SU-DHL-6 (cell line): Measurements from ENCODE around the gene HIBCH.

Source experiments
- H2AFZ ChIP-seq: fragments of 200-600 bp; sonication (generic); 2 replicates; pipeline ENCODE4 v1.6.1; 2014; ENCODE audit warnings: low read depth, mild to moderate bottlenecking, moderate library complexity, mixed read lengths, antibody characterized with exemption, low read length; ENCODE audit not compliant: severe bottlenecking
- H3F3A ChIP-seq: fragments of 200-600 bp; shearing (Covaris generic); 2 replicates; pipeline ENCODE4 v1.6.0; 2016; ENCODE audit warnings: antibody characterized with exemption, mild to moderate bottlenecking; ENCODE audit not compliant: insufficient read depth
- H3K27ac ChIP-seq: fragments of 200-600 bp; sonication (generic); 2 replicates; pipeline ENCODE4 v1.5.1; 2016; ENCODE audit warnings: low read depth, mild to moderate bottlenecking, low read length, moderate library complexity, mixed read lengths
- H3K27me3 ChIP-seq: fragments of 200-600 bp; sonication (generic), shearing (Covaris generic); 2 replicates; pipeline ENCODE4 v1.6.0; 2014; ENCODE audit warnings: mild to moderate bottlenecking, low read length
- H3K36me3 ChIP-seq: fragments of 200-600 bp; sonication (generic); 2 replicates; pipeline ENCODE4 v1.6.1; 2014; ENCODE audit warnings: mild to moderate bottlenecking, low read length, mixed read lengths
- H3K4me2 ChIP-seq: fragments of 300-600, 200-600 bp; shearing (Covaris generic), sonication (generic); 2 replicates; pipeline ENCODE4 v1.6.0; 2014; ENCODE audit warnings: low read length, low read depth, mild to moderate bottlenecking; ENCODE audit not compliant: poor library complexity, severe bottlenecking
- H3K4me3 ChIP-seq: fragments of 200-600 bp; sonication (generic); 2 replicates; pipeline ENCODE4 v1.5.1; 2014; ENCODE audit warnings: antibody characterized with exemption, low read length, mild to moderate bottlenecking, mixed read lengths; ENCODE audit not compliant: insufficient read depth, poor library complexity, severe bottlenecking
- H3K79me2 ChIP-seq: fragments of 200-600 bp; sonication (generic); 2 replicates; pipeline ENCODE4 v1.6.1; 2014; ENCODE audit warnings: mild to moderate bottlenecking, low read length, moderate library complexity; ENCODE audit not compliant: insufficient read depth
- H3K9ac ChIP-seq: fragments of 200-600 bp; sonication (generic); 2 replicates; pipeline ENCODE4 v1.7.0; 2014; ENCODE audit warnings: mild to moderate bottlenecking, low read length
- H3K9me2 ChIP-seq: fragments of 200-600 bp; sonication (generic); replicated peaks from 2 replicates; pipeline ENCODE4 v1.6.1; 2014; ENCODE audit warnings: low read length; ENCODE audit not compliant: insufficient read depth
- H3K9me3 ChIP-seq: fragments of 200-600 bp; sonication (generic); 2 replicates; pipeline ENCODE4 v1.6.1; 2014; ENCODE audit warnings: low read length, mixed read lengths; ENCODE audit not compliant: insufficient read depth
- H4K20me1 ChIP-seq: fragments of 200-600 bp; sonication (generic); 2 replicates; pipeline ENCODE4 v1.6.1; 2014; ENCODE audit warnings: low read depth, mild to moderate bottlenecking, antibody characterized with exemption, low read length, moderate library complexity, mixed read lengths
- EZH2phosphoT487 ChIP-seq: fragments of 200-600 bp; sonication (generic), shearing (Covaris generic); conservative IDR thresholded peaks from 2 replicates; pipeline ENCODE4 v1.6.1; 2018; ENCODE audit warnings: mild to moderate bottlenecking, antibody characterized with exemption, low read length, moderate library complexity, mixed read lengths
- TF ChIP-seq, protein P1 (sequence below): fragments of 200-600 bp; sonication (generic); IDR thresholded peaks from one replicate; pipeline ENCODE4 v1.5.1; 2017; ENCODE audit warnings: antibody characterized with exemption, mild to moderate bottlenecking, low read length, moderate library complexity; ENCODE audit not compliant: insufficient read depth, poor library complexity, severe bottlenecking

The HIBCH gene

DNA sequence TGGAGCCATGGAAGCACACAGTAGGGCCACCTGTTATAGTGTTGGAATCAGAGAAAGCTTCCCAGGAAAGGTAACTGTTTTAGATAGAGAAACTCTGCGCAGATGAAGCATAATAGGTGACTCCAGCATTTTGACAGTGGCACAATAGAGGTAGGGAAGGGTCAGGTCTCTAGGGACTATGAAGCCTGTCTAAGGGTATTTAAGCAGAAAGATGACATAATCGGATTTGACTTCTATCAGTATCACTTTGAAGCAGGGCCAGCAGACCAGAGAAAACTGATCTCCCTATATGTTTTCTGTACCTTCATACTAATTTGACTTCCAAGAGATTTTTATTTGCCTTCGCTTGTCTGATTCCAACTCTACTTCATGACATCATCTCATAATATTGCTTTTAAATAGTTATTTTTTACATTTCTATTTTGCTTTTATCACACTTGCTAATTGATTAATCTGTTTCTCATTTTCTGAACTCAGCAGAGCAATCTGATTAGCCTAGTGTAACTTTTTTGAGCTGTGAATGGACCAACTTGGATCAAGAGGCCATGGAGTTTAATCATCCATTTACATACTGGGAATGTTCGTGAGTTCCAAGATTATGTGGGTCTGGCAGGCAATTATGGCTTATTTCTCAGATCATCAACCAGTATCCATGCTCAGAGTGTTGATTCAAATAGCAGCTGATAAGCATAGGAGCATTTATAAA, 8.4 kb upstream of the HIBCH start:
- H3K4me2 ChIP-seq: no peak overlapping the region
- TF ChIP-seq, protein P1, sequence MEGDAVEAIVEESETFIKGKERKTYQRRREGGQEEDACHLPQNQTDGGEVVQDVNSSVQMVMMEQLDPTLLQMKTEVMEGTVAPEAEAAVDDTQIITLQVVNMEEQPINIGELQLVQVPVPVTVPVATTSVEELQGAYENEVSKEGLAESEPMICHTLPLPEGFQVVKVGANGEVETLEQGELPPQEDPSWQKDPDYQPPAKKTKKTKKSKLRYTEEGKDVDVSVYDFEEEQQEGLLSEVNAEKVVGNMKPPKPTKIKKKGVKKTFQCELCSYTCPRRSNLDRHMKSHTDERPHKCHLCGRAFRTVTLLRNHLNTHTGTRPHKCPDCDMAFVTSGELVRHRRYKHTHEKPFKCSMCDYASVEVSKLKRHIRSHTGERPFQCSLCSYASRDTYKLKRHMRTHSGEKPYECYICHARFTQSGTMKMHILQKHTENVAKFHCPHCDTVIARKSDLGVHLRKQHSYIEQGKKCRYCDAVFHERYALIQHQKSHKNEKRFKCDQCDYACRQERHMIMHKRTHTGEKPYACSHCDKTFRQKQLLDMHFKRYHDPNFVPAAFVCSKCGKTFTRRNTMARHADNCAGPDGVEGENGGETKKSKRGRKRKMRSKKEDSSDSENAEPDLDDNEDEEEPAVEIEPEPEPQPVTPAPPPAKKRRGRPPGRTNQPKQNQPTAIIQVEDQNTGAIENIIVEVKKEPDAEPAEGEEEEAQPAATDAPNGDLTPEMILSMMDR: no peak
- no peak for TF ChIP-seq EZH2phosphoT487
- H3K9ac ChIP-seq: no peak overlapping the region
- no peak overlapping the region for H3K4me3 ChIP-seq
- no peaks in the 10 kb centered on the region for H3K9me3 ChIP-seq
- no peaks in the 10 kb centered on the region for H3K27me3 ChIP-seq
- H3K27ac ChIP-seq: no peak overlapping the region
- no peak overlapping the region for H2AFZ ChIP-seq
- no peaks in the 10 kb centered on the region for H3F3A ChIP-seq
- no peaks in the 10 kb centered on the region for H3K9me2 ChIP-seq
- no peaks in the 10 kb centered on the region for H3K36me3 ChIP-seq
- no peaks in the 10 kb centered on the region for H3K79me2 ChIP-seq
- no peaks in the 10 kb centered on the region for H4K20me1 ChIP-seq

DNA sequence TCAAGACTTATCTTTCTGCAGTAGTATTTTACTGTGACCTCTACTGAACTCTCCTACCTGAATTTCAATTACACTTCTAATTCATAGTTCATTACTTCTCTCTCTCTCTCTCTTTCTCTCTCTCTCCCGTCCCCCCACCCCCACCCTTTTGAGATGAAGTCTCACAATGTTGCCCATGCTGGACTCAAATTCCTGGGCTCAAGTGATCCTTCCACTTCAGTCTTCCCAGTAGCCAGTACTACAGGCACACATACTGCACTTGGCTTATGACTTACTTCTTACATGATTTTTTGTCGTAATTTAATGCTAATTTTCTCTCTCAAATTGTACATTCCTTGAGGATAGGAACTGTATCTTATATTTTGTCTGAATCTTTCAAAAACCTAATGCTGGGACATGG, 6.0 kb upstream of the HIBCH start:
- Histone ChIP-seq H3K4me3 (no peak overlapping the region), H3K79me2 (no peaks in the 10 kb centered on the region), H3K9me3 (no peaks in the 10 kb centered on the region), H3K27ac (no peak overlapping the region), H3K4me2 (no peak overlapping the region), H2AFZ (no peak overlapping the region), H3F3A (no peaks in the 10 kb centered on the region), H3K9ac (no peak overlapping the region), H3K36me3 (no peaks in the 10 kb centered on the region), H3K9me2 (no peaks in the 10 kb centered on the region), H3K27me3 (no peaks in the 10 kb centered on the region), H4K20me1 (no peaks in the 10 kb centered on the region)
- TF ChIP-seq, protein P1: no peak

DNA sequence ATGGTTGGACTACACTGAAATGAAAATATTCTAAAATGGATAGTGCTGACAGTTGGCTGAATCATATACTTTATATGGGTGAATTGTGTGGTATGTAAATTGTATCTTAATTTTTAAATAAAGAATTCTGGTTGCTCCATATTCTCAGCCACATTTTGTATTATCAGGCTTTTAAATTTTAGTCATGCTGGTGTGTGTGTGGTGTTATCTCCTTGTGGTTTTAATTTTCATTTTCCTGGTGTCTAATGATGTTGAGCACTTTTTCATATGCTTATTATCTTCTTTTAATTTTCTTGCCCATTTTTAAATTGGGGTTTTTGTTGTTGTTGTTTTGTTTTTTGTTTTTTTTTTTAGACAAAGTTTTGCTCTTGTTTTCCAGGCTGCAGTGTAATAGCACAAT, 3.8 kb upstream of the HIBCH start:
- Histone ChIP-seq H3K4me2 (no peak overlapping the region), H3K9ac (no peak overlapping the region), H4K20me1 (no peaks in the 10 kb centered on the region), H3K79me2 (peaks cover 6% of the 10 kb centered on the region; the same call in 1 of the 2 replicates), H3K4me3 (no peak overlapping the region), H3K36me3 (no peaks in the 10 kb centered on the region), H3K27me3 (no peaks in the 10 kb centered on the region), H3F3A (peaks cover 12% of the 10 kb centered on the region; the same call in 1 of the 2 replicates), H3K27ac (no peak overlapping the region), H2AFZ (no peak overlapping the region), H3K9me2 (no peaks in the 10 kb centered on the region), H3K9me3 (no peaks in the 10 kb centered on the region)
- TF ChIP-seq, protein P1: no peak
- TF ChIP-seq EZH2phosphoT487: no peak
